Small intestine (tissue), 7 donors: ENCODE measurements around the gene HIVEP1. TPM values are rescaled to one million over a fixed set of nuclear protein-coding genes. Genes with fewer than 3 reads are reported as not detected.
A peak's percentile ranks its signal among the peaks of the same experiment; 100 is the strongest.

ENCODE experiments used
- DNase-seq, 2 donors: peaks; one replicate each; pipeline versions ENCODE4 v3.0.0 to v3.0.0-alpha.2; 2013
- FAIRE-seq: peaks from 2 replicates; lab custom pipeline; 2012; peaks lifted over from hg19 to GRCh38; lab: Jason Lieb, UNC
- H3K27ac ChIP-seq, 3 donors: one replicate each; pipeline ENCODE4 v1.5.1; 2013; ENCODE audit warnings: low read length in 2 of 3, mild to moderate bottlenecking in 2 of 3, control low read depth in 1 of 3, inconsistent platforms in 1 of 3, low read depth in 1 of 3, moderate library complexity in 1 of 3
- H3K27me3 ChIP-seq, 3 donors: one replicate each; pipeline ENCODE4 v1.6.1; 2013; ENCODE audit warnings: low read length in 3 of 3, inconsistent platforms in 1 of 3; ENCODE audit not compliant: control insufficient read depth in 3 of 3, insufficient read depth in 3 of 3
- H3K36me3 ChIP-seq, 3 donors: one replicate each; pipeline ENCODE4 v1.6.1; 2013; ENCODE audit warnings: low read length in 3 of 3, inconsistent platforms in 1 of 3, low read depth in 1 of 3, mild to moderate bottlenecking in 1 of 3, moderate library complexity in 1 of 3; ENCODE audit not compliant: control insufficient read depth in 3 of 3, insufficient read depth in 2 of 3
- H3K4me1 ChIP-seq, 3 donors: one replicate each; pipeline ENCODE4 v1.6.1; 2013; ENCODE audit warnings: low read length in 2 of 3, inconsistent platforms in 1 of 3, low read depth in 1 of 3, mild to moderate bottlenecking in 1 of 3, moderate library complexity in 1 of 3; ENCODE audit not compliant: control insufficient read depth in 3 of 3, insufficient read depth in 2 of 3
- H3K4me3 ChIP-seq, 3 donors: one replicate each; pipeline ENCODE4 v1.5.1; 2013; ENCODE audit warnings: low read length in 3 of 3, control low read depth in 1 of 3, inconsistent platforms in 1 of 3, low read depth in 1 of 3, mild to moderate bottlenecking in 1 of 3, moderate library complexity in 1 of 3
- H3K9me3 ChIP-seq, 2 donors: one replicate each; pipeline ENCODE4 v1.6.1; 2013; ENCODE audit warnings: low read depth in 1 of 2, low read length in 1 of 2; ENCODE audit not compliant: control insufficient read depth in 2 of 2, insufficient read depth in 1 of 2
- WGBS, 3 donors: extraction: QIAGEN DNeasy Blood & Tissue Kit; methylation state at CpG; one replicate each; pipeline ENCODE4 v1.1.7; 2013; 5-methylcytosine and 5-hydroxymethylcytosine counted together
- polyA plus RNA-seq, 4 donors: library from polyadenylated mRNA; stranded (reverse) in 3 of 4; unstranded in 1 of 4; fragments of 200-250 nt in 3 of 4; fragments of 120-200 nt in 1 of 4; gene quantifications; one replicate each; pipeline versions ENCODE4 v1.2.1 to v1.2.3, GENCODE V29; 2013
- donor health status: healthy with polysubstance abuse.
- donor health status: control.
- donor health status: control.
- donor health status: Bipolar disorder and iron deficiency.
- donor health status: healthy.

HIVEP1 gene
- polyA plus RNA-seq, 4 donors, result 4.9 to 25.4 (median 6.4) TPM

- Histone ChIP-seq H3K36me3 (no peaks in the 10 kb centered on the region), H3K4me3 (no peak overlapping the region), H3K9me3 (no peaks in the 10 kb centered on the region), H3K4me1 (no peaks in the 10 kb centered on the region), H3K27me3 (no peaks in the 10 kb centered on the region), H3K27ac (no peak overlapping the region)
- WGBS, 3 donors, result 91 to 94% (median 92%) methylated on average over 5 of the region's 5 CpGs
- FAIRE-seq, result no peak
- no peak for DNase-seq
Measured at GRCh38 chr6:11999246-11999645, 12.9 kb upstream of the HIVEP1 start.

- Histone ChIP-seq H3K4me3 (no peak overlapping the region), H3K27ac (no peak overlapping the region), H3K27me3 (no peaks in the 10 kb centered on the region), H3K4me1 (no peaks in the 10 kb centered on the region), H3K36me3 (no peaks in the 10 kb centered on the region), H3K9me3 (no peaks in the 10 kb centered on the region)
- FAIRE-seq, result no peak
- no peak for DNase-seq
Measured at GRCh38 chr6:12000174-12000573, 11.9 kb upstream of the HIVEP1 start.

- no peaks in the 10 kb centered on the region for H3K27me3 ChIP-seq
- no peaks in the 10 kb centered on the region for H3K36me3 ChIP-seq
- no peak overlapping the region for H3K27ac ChIP-seq
- H3K4me1 ChIP-seq, result no peaks in the 10 kb centered on the region
- DNase-seq, result peak in 1 of 2 donors; percentile 26
- H3K4me3 ChIP-seq, result no peak overlapping the region
- WGBS, 3 donors, result 60 to 67% (median 65%) methylated on average over 4 of the region's 4 CpGs
- no peak for FAIRE-seq
- H3K9me3 ChIP-seq, result no peaks in the 10 kb centered on the region
Measured at GRCh38 chr6:12001004-12001705, 11.0 kb upstream of the HIVEP1 start.

GRCh38 chr6:12001706-12002435 is 10.2 kb upstream of the HIVEP1 start:
- 65 to 75% (median 70%) methylated on average over 6 of the region's 6 CpGs for WGBS, 3 donors
- no peak for FAIRE-seq
- DNase-seq, result peak in 1 of 2 donors; percentile 34
- H3K36me3 ChIP-seq, result no peaks in the 10 kb centered on the region
- no peaks in the 10 kb centered on the region for H3K27me3 ChIP-seq
- no peak overlapping the region for H3K4me3 ChIP-seq
- H3K4me1 ChIP-seq, result peaks cover 0 to 2% (median 0%) of the 10 kb centered on the region in 3 donors
- no peak overlapping the region for H3K27ac ChIP-seq
- H3K9me3 ChIP-seq, result no peaks in the 10 kb centered on the region

GRCh38 chr6:12007473-12007872 is 4.6 kb upstream of the HIVEP1 start:
- DNase-seq, result peak in 1 of 2 donors; percentile 47
- Histone ChIP-seq H3K9me3 (no peaks in the 10 kb centered on the region), H3K4me3 (no peak overlapping the region), H3K36me3 (no peaks in the 10 kb centered on the region), H3K27ac (peak overlapping the region in 2 of 3 donors; percentile 96 to 99), H3K4me1 (peaks cover 0 to 14% (median 0%) of the 10 kb centered on the region in 3 donors), H3K27me3 (no peaks in the 10 kb centered on the region)
- FAIRE-seq, result no peak
- 71 to 75% (median 74%) methylated on average over 9 of the region's 9 CpGs for WGBS, 3 donors

- FAIRE-seq (no peak), DNase-seq (peak in 1 of 2 donors; percentile 9)
- H3K9me3 ChIP-seq, result no peaks in the 10 kb centered on the region
- H3K4me1 ChIP-seq, result peaks cover 0 to 14% (median 0%) of the 10 kb centered on the region in 3 donors
- 21 to 43% (median 31%) methylated on average over 4 of the region's 4 CpGs for WGBS, 3 donors
- H3K27ac ChIP-seq, result peak overlapping the region; percentile 91 to 99 (median 96)
- no peaks in the 10 kb centered on the region for H3K36me3 ChIP-seq
- peak overlapping the region in 2 of 3 donors; percentile 63 to 66 for H3K4me3 ChIP-seq
- no peaks in the 10 kb centered on the region for H3K27me3 ChIP-seq
Measured at GRCh38 chr6:12007887-12008286, 4.2 kb upstream of the HIVEP1 start.

- 0 to 1% (median 1%) methylated on average over 28 to 60 of the region's 60 CpGs for WGBS, 3 donors
- H3K9me3 ChIP-seq, result no peaks in the 10 kb centered on the region
- no peak for FAIRE-seq
Measured at GRCh38 chr6:12008366-12009179, 3.5 kb upstream of the HIVEP1 start.

GRCh38 chr6:12009180-12009685 is 2.9 kb upstream of the HIVEP1 start:
- H3K9me3 ChIP-seq, result no peaks in the 10 kb centered on the region
- FAIRE-seq (no peak), DNase-seq (no peak)
- peak overlapping the region; percentile 91 to 97 (median 92) for H3K27ac ChIP-seq
- WGBS, 3 donors, result 0 to 1% (median 1%) methylated on average over 11 to 29 of the region's 29 CpGs
- peaks cover 0 to 19% (median 0%) of the 10 kb centered on the region in 3 donors for H3K4me1 ChIP-seq
- no peaks in the 10 kb centered on the region for H3K36me3 ChIP-seq
- H3K27me3 ChIP-seq, result no peaks in the 10 kb centered on the region
- peak overlapping the region; percentile 49 to 78 (median 63) for H3K4me3 ChIP-seq

More at GRCh38 chr6:12008366-12009179, 3.5 kb upstream of the HIVEP1 start:
- H3K4me3 ChIP-seq, result peak overlapping the region; percentile 49 to 66 (median 63)
- H3K27ac ChIP-seq, result peak overlapping the region; percentile 91 to 99 (median 96)
- peaks cover 0 to 14% (median 0%) of the 10 kb centered on the region in 3 donors for H3K4me1 ChIP-seq
- DNase-seq, result peak; percentile 81 to 94
- H3K27me3 ChIP-seq, result no peaks in the 10 kb centered on the region
- H3K36me3 ChIP-seq, result no peaks in the 10 kb centered on the region
